Bronchial epithelial cell (primary cell): ENCODE data around the gene GRK3. TPM values are rescaled to one million over a fixed set of nuclear protein-coding genes. Genes with fewer than 3 reads are reported as not detected.
A peak's percentile ranks its signal among the peaks of the same experiment; 100 is the strongest.

Source experiments
- DNase-seq: peaks from one replicate; pipeline ENCODE4 v3.0.0-alpha.2; 2010; ENCODE audit warnings: low read depth
- FAIRE-seq: peaks from 2 replicates; lab custom pipeline; 2011; peaks lifted over from hg19 to GRCh38; lab: Jason Lieb, UNC
- H3K27me3 ChIP-seq: 2 replicates; pipeline ENCODE4 v1.5.1; 2011; ENCODE audit warnings: low read length; ENCODE audit not compliant: control insufficient read depth, insufficient read depth
- H3K36me3 ChIP-seq: 2 replicates; pipeline ENCODE4 v1.5.1; 2011; ENCODE audit warnings: low read length; ENCODE audit not compliant: control insufficient read depth, insufficient read depth
- H3K4me3 ChIP-seq: 2 replicates; pipeline ENCODE4 v1.5.1; 2011; ENCODE audit warnings: mild to moderate bottlenecking, low read depth, low read length, control low read depth
- total RNA-seq: library from RNA; depleted of rRNA; stranded (reverse); fragments of >200 nt; gene quantifications from 2 replicates; pipeline ENCODE4 v1.2.1, GENCODE V29; 2014
- TF ChIP-seq, protein P1 (sequence below): IDR thresholded peaks from 2 replicates; pipeline ENCODE4 v1.5.1; 2011; ENCODE audit warnings: mild to moderate bottlenecking, moderate library complexity, low read length, control low read depth, inconsistent platforms; ENCODE audit not compliant: insufficient read depth, severe bottlenecking

The GRK3 gene
- total RNA-seq, 1 donor from 2014 or later: 4.2 TPM

DNA sequence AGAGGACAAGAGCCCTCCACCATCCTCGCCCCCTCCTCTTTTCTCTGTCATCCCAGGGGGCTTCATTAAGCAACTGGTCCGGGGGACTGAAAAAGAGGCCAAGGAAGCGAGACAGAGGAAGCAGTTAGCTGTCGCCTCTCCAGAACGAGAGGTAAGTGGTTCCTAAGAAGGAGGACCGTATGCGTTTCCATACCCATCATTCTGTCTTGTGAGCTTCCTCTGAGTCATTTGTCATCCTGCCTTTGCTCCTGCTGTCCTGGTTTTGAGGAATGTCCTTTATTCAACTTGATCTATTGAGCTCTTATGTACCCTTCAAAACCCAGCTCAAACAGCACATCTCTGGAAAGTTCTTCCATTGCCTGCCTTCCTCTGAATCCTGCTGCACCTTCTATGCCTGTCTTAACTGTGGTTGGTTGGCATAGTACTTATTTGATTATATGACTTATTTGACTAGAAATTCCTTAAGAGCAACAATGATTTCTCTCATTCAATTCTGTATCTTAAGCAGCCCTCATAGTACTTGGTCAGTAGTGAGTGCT is 198.8 kb downstream of the GRK3 start:
- TF ChIP-seq, protein P1, sequence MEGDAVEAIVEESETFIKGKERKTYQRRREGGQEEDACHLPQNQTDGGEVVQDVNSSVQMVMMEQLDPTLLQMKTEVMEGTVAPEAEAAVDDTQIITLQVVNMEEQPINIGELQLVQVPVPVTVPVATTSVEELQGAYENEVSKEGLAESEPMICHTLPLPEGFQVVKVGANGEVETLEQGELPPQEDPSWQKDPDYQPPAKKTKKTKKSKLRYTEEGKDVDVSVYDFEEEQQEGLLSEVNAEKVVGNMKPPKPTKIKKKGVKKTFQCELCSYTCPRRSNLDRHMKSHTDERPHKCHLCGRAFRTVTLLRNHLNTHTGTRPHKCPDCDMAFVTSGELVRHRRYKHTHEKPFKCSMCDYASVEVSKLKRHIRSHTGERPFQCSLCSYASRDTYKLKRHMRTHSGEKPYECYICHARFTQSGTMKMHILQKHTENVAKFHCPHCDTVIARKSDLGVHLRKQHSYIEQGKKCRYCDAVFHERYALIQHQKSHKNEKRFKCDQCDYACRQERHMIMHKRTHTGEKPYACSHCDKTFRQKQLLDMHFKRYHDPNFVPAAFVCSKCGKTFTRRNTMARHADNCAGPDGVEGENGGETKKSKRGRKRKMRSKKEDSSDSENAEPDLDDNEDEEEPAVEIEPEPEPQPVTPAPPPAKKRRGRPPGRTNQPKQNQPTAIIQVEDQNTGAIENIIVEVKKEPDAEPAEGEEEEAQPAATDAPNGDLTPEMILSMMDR: no peak
- Histone ChIP-seq H3K36me3 (no peaks in the 10 kb centered on the region), H3K27me3 (no peaks in the 10 kb centered on the region), H3K4me3 (no peak overlapping the region)
- DNase-seq (peak; percentile 17), FAIRE-seq (peak; percentile 73)

DNA sequence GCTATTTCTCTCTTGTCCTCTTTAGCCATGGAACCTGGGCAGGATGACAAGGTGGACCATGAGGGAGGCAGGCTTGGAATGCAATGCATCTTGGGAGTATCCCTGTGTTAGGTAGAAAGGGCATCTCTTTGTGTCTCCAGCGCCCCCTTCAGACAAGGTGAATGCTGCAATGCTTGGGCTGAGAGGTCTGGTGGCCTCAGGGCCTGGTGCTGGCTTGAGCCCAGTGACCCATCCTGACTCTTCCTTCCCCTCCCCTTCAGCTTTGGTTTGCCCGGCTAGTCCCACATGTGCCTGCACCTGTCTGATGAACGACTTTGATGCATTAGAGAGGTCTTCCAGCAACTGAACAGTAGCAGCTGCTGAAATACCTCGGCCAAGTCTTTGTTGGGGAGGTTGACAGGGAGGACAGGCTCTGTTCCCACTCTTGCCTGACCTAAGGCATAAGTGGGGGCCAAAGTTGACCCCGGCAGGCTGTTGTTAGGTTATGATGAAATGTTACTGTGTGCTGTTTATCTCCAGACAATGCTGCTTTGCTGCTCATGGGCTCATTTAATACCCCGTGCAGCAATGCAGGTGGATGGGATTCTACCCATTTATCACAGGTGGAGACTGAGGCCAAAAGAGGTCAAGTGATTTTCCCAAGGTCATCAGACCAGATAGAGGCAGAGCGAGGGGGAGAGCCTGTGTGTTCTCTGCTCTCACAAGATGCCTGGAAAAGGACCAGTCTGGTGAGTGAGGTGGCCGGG is 200.0 kb downstream of the GRK3 start:
- TF ChIP-seq, protein P1: peak; percentile 5
- no peaks in the 10 kb centered on the region for H3K36me3 ChIP-seq
- DNase-seq (no peak), FAIRE-seq (no peak)
- no peak overlapping the region for H3K4me3 ChIP-seq
- no peaks in the 10 kb centered on the region for H3K27me3 ChIP-seq

DNA sequence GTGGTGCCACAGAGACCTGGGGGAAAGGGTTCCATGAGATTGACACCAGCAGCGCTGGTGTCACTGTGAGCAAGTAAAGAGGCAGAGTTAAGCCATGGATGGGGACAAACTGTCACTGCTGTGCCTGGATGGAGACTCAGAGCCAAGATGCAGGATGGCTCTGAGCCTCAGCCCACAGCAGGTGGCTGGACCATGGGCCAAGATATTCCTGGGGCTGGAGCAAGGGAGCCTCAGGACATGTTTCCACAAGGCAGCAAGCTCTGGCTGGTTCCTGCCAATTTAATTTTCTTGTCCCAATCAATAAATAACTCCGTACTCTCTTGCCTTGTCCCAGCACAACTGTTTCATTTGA is 200.5 kb downstream of the GRK3 start:
- Histone ChIP-seq H3K4me3 (no peak overlapping the region), H3K36me3 (no peaks in the 10 kb centered on the region), H3K27me3 (no peaks in the 10 kb centered on the region)
- TF ChIP-seq, protein P1: no peak
- no peak for FAIRE-seq
- no peak for DNase-seq

DNA sequence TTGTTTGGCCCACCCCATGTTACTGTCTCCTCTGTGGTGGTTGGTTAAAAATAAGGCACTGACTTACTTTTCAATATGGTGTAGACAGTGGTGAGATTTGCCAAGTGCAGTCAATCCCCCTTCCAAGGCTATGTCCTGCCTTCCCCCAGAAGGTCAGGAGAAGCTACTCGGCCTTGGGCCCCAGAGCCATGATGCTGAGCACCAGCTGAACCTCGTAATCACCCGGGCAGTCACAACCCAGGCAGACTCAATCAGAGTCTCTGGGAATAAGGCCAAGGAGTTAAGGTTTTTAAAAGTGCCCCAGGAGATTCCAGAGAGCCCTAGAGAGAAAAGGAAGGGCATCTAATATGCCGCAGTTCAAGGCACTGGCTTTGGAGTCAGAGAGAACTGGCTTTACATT is 201.3 kb downstream of the GRK3 start:
- Histone ChIP-seq H3K36me3 (no peaks in the 10 kb centered on the region), H3K4me3 (no peak overlapping the region), H3K27me3 (no peaks in the 10 kb centered on the region)
- TF ChIP-seq, protein P1: no peak
- FAIRE-seq (no peak), DNase-seq (no peak)

DNA sequence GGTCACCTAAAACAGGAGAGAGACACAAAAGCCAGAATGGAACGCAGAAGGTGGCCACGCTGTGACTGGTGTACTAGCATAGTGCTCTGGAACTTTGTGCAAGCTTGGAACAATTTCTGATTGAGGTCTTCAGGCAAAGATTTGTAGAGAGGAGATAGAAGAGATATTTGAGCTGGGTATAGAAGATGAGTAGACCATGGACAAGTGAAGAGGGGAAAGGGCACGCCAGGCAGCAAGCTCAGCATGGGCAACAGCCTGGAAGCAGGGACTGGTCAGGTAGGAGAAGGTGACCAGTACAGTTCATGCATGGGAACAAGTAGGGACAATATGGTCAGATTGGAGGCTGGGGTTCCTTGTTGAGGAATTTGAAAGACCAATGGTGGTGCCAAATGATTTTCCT is 201.9 kb downstream of the GRK3 start:
- TF ChIP-seq, protein P1: no peak
- FAIRE-seq: no peak

More for the DNA sequence above, 201.9 kb downstream of the GRK3 start:
- DNase-seq: no peak
- H3K27me3 ChIP-seq: no peaks in the 10 kb centered on the region
- no peak overlapping the region for H3K4me3 ChIP-seq
- no peaks in the 10 kb centered on the region for H3K36me3 ChIP-seq
